ENCODE data around the gene TMEM253. TPM values are rescaled to one million over a fixed set of nuclear protein-coding genes. Genes with fewer than 3 reads are reported as not detected.

TMEM253 gene
- total RNA-seq, 6 donors from 2014 or later: 0.94 to 3.4 (median 1.4) TPM; not detected in 3

DNA sequence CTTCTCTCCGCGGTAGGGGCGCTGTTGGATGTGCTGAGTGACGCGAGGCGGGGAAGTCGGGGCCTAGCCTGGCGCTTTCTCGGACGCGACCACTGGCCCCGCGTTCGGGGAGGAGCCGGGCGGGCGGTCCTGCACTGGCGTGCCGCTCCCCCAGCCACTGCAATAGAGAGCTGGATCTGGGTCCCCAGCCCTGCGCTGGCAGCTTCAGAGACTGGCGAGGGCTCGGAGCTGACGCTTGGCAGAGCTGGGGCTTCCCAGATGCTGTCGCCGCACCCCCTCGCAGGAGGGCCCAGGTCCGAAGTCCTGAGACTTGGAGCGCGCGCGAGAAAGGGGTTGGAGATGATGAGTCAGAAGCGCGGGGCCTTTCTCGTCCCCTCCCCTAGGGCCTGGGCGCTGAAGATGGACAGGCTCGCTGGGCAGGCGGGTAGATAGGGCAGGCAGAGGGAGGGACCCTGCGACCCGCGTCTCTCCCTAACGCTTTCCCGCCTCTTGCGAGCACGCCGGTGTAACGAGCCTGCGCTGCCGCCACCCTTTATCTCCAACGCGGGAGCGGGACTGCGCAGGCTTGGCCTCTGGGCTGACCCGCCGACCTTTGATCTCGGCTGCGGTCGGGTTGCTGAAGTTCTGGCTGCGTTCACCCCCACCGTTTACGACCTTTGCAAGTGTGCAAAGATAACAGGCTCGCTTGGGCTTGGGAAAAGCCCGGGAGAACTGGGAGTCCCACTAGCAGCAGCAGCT, 3.0 kb downstream of the TMEM253 start:
- peak overlapping the region; percentile 95 to 99 (median 98) for H3K27ac ChIP-seq
- no peaks in the 10 kb centered on the region for H3K36me3 ChIP-seq
- no peaks in the 10 kb centered on the region for H3K27me3 ChIP-seq
- TF ChIP-seq POLR2A (IDR thresholded peaks at IDR 0.05): peak; percentile 35 to 97 (median 85)
- peak; percentile 83 to 90 for TF ChIP-seq POLR2AphosphoS5 (IDR thresholded peaks at IDR 0.05)
- TF ChIP-seq, protein P1, sequence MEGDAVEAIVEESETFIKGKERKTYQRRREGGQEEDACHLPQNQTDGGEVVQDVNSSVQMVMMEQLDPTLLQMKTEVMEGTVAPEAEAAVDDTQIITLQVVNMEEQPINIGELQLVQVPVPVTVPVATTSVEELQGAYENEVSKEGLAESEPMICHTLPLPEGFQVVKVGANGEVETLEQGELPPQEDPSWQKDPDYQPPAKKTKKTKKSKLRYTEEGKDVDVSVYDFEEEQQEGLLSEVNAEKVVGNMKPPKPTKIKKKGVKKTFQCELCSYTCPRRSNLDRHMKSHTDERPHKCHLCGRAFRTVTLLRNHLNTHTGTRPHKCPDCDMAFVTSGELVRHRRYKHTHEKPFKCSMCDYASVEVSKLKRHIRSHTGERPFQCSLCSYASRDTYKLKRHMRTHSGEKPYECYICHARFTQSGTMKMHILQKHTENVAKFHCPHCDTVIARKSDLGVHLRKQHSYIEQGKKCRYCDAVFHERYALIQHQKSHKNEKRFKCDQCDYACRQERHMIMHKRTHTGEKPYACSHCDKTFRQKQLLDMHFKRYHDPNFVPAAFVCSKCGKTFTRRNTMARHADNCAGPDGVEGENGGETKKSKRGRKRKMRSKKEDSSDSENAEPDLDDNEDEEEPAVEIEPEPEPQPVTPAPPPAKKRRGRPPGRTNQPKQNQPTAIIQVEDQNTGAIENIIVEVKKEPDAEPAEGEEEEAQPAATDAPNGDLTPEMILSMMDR (IDR thresholded peaks at IDR 0.05): peak; percentile 65 to 95 (median 90)
- peak in 1 of 4 donors; percentile 53 for TF ChIP-seq EP300 (IDR thresholded peaks at IDR 0.05)
- WGBS, 2 donors: 0 to 1% methylated on average over 8 to 39 of the region's 62 CpGs
- H3K4me3 ChIP-seq: peak overlapping the region; percentile 40 to 88 (median 56)
- peaks cover 44 to 55% (median 49%) of the 10 kb centered on the region in 4 donors for H3K4me1 ChIP-seq
- H3K9me3 ChIP-seq: no peaks in the 10 kb centered on the region
- DNase-seq (peak; percentile 96 to 98), ATAC-seq (ENCODE audit: low FRiP score in 2 of 2) (peak; percentile 97)

DNA sequence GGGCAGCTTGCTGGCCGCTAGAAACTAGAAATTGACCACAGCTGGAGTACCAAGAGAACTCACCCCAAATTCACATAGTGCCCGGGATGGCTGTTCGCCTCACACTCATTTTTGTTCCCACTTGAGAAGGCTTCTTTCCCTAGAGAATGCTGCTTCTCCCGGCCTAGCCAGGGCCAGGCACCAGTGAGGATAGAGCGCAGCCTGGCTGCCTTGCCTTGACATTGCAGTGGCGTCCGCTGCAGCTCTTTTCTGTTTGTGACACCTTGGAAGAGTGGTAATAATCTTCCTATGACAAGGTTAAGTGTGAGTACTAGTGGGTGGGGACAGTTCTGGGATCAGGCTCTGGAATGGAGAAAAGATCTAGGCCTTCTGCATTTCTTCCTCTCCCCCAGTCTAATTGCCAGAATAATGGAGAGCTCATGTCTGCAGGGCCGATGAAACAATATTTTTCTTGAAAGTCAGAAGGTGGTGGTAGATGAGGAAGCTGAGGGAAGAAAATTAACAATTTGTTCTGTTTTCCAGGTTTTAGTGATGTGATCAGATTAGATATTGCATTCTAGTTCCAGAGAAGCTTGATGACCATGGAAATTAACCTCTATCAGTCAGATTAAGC, 3.7 kb downstream of the TMEM253 start:
- DNase-seq: peak; percentile 57 to 91
- Histone ChIP-seq H3K9me3 (no peaks in the 10 kb centered on the region), H3K4me1 (peaks cover 37 to 48% (median 43%) of the 10 kb centered on the region in 4 donors), H3K36me3 (no peaks in the 10 kb centered on the region), H3K4me3 (peak overlapping the region; percentile 40 to 88 (median 56)), H3K27me3 (no peaks in the 10 kb centered on the region), H3K27ac (peak overlapping the region; percentile 95 to 99 (median 98))
- TF ChIP-seq EP300 (IDR thresholded peaks at IDR 0.05) (no peak), POLR2A (IDR thresholded peaks at IDR 0.05) (no peak), POLR2AphosphoS5 (IDR thresholded peaks at IDR 0.05) (peak in 1 of 2 donors; percentile 57)
- TF ChIP-seq, protein P1 (IDR thresholded peaks at IDR 0.05): peak; percentile 81 to 96 (median 94)
- peak; percentile 80 to 90 for ATAC-seq (ENCODE audit: low FRiP score in 2 of 2)
- WGBS, 2 donors: 4 to 6% methylated on average over 8 of the region's 8 CpGs

- peak overlapping the region in 1 of 4 donors; percentile 60 for H3K4me3 ChIP-seq
- peak overlapping the region; percentile 95 to 99 (median 98) for H3K27ac ChIP-seq
- ATAC-seq (ENCODE audit: low FRiP score in 2 of 2): no peak
- H3K9me3 ChIP-seq: no peaks in the 10 kb centered on the region
- peaks cover 33 to 45% (median 39%) of the 10 kb centered on the region in 4 donors for H3K4me1 ChIP-seq
- H3K27me3 ChIP-seq: no peaks in the 10 kb centered on the region
- no peaks in the 10 kb centered on the region for H3K36me3 ChIP-seq
- TF ChIP-seq POLR2A (IDR thresholded peaks at IDR 0.05): no peak
- TF ChIP-seq EP300 (IDR thresholded peaks at IDR 0.05): no peak
- TF ChIP-seq, protein P1 (IDR thresholded peaks at IDR 0.05): no peak
- DNase-seq: peak in 1 of 2 donors; percentile 30
- 77 to 79% methylated on average over 8 of the region's 8 CpGs for WGBS, 2 donors
Measured at GRCh38 chr14:21105095-21105494, 4.2 kb downstream of the TMEM253 start.

GRCh38 chr14:21106176-21106497, 5.3 kb downstream of the TMEM253 start:
- TF ChIP-seq EP300 (IDR thresholded peaks at IDR 0.05) (no peak), POLR2AphosphoS5 (IDR thresholded peaks at IDR 0.05) (no peak)
- TF ChIP-seq, protein P1 (IDR thresholded peaks at IDR 0.05): no peak
- ATAC-seq (ENCODE audit: low FRiP score in 2 of 2) (no peak), DNase-seq (no peak)
- H3K9me3 ChIP-seq: no peaks in the 10 kb centered on the region
- no peak overlapping the region for H3K4me3 ChIP-seq
- no peaks in the 10 kb centered on the region for H3K36me3 ChIP-seq
- no peaks in the 10 kb centered on the region for H3K27me3 ChIP-seq
- WGBS, 2 donors: 42 to 43% methylated on average over 3 to 4 of the region's 4 CpGs
- peaks cover 33 to 45% (median 39%) of the 10 kb centered on the region in 4 donors for H3K4me1 ChIP-seq
- peak overlapping the region; percentile 33 to 98 (median 96) for H3K27ac ChIP-seq
